NCI-H1694 (cell line): ENCODE results near the gene NPAS3.

Experiments used
- DNase-seq: peaks from one replicate; lab custom pipeline; 2025; lab: John Stamatoyannopoulos, UW

Gene NPAS3

GRCh38 chr14:33556382-33557121 is 617.9 kb downstream of the NPAS3 start:
- no peak for DNase-seq

GRCh38 chr14:33560718-33561431 is 622.2 kb downstream of the NPAS3 start:
- DNase-seq, result no peak

- DNase-seq, result peak; percentile 96
These were observed 623.0 kb downstream of the NPAS3 start for GRCh38 chr14:33561488-33562175.

GRCh38 chr14:33563191-33563900 is 624.7 kb downstream of the NPAS3 start:
- DNase-seq, result no peak

- DNase-seq, result no peak
These were observed 625.2 kb downstream of the NPAS3 start for GRCh38 chr14:33563901-33564197.

GRCh38 chr14:33564774-33565630 is 626.3 kb downstream of the NPAS3 start:
- no peak for DNase-seq

- DNase-seq, result no peak
These were observed 627.4 kb downstream of the NPAS3 start for GRCh38 chr14:33566082-33566481.

GRCh38 chr14:33567023-33567728 is 628.5 kb downstream of the NPAS3 start:
- no peak for DNase-seq

- no peak for DNase-seq
These were observed 629.1 kb downstream of the NPAS3 start for GRCh38 chr14:33567731-33568130.

GRCh38 chr14:33568935-33569579 is 630.4 kb downstream of the NPAS3 start:
- DNase-seq, result no peak

GRCh38 chr14:33569821-33570687 is 631.4 kb downstream of the NPAS3 start:
- no peak for DNase-seq

- DNase-seq, result no peak
These were observed 632.1 kb downstream of the NPAS3 start for GRCh38 chr14:33570694-33571310.

- no peak for DNase-seq
These were observed 634.7 kb downstream of the NPAS3 start for GRCh38 chr14:33573301-33573880.

GRCh38 chr14:33576014-33576413 is 637.3 kb downstream of the NPAS3 start:
- DNase-seq, result no peak

GRCh38 chr14:33578461-33579216 is 640.0 kb downstream of the NPAS3 start:
- DNase-seq, result no peak

- no peak for DNase-seq
These were observed 641.6 kb downstream of the NPAS3 start for GRCh38 chr14:33580231-33580749.

GRCh38 chr14:33580841-33581240 is 642.2 kb downstream of the NPAS3 start:
- no peak for DNase-seq

- DNase-seq, result no peak
These were observed 646.0 kb downstream of the NPAS3 start for GRCh38 chr14:33584697-33585096.
